ENCODE results near the gene DCTD.

DCTD gene

GRCh38 chr4:182869697-182870096 is 47.5 kb downstream of the DCTD start:
- no peak for TF ChIP-seq CTCF (conservative IDR thresholded peaks at IDR 0.05)
- H3K27ac ChIP-seq = no peak overlapping the region

DNA sequence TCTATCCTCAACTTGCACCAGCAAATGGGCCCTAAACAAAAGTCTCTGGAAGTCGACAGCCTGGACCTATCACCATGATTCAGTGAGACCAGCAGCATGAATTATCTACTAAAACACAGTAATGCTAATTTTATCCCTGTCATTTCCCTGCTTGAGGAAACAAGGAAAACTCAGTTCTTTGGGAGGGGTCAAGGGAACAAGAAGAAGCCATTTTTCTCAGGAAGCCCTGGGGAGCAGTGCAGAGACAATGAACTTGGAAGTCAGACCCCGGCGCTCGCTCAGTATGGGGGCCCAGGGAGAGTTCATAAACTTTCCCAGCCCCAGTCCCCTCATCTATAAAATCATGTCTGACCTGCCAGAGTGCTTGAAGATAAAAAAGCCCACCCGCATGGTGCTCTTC is 50.4 kb downstream of the DCTD start:
- H3K27ac ChIP-seq = no peak overlapping the region
- TF ChIP-seq CTCF (conservative IDR thresholded peaks at IDR 0.05) = no peak

GRCh38 chr4:182863501-182863900 is 53.7 kb downstream of the DCTD start:
- TF ChIP-seq CTCF (conservative IDR thresholded peaks at IDR 0.05) = no peak
- H3K27ac ChIP-seq = no peak overlapping the region

- TF ChIP-seq CTCF (conservative IDR thresholded peaks at IDR 0.05) = no peak
- H3K27ac ChIP-seq = peak overlapping the region; percentile 44
Measured at GRCh38 chr4:182862921-182863320, 54.3 kb downstream of the DCTD start.

- peak overlapping the region; percentile 44 for H3K27ac ChIP-seq
- TF ChIP-seq CTCF (conservative IDR thresholded peaks at IDR 0.05) = 0 out of 2 replicates have a peak, but pooled peaks have one; percentile 5
Measured at GRCh38 chr4:182862141-182862875, 54.9 kb downstream of the DCTD start.

DNA sequence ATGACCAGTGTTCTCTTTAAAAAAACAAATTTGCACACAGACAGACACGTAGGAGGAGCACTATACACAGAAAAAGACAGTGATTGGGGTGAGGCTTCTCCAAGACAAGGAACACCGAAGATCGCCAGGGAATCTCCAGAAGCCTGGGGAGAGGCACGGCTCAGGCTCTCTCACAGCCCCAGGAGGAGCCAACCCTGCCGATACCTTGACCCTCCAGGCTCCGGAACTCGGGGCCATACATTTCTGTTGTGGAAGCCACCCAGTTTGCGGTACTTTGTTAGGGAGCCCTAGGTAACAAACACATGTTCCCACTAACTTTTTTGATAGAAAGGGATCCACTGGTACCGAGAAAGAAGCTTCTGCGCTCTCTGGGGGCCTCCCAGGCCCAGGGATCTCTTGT is 55.8 kb downstream of the DCTD start:
- no peak overlapping the region for H3K27ac ChIP-seq
- TF ChIP-seq CTCF (conservative IDR thresholded peaks at IDR 0.05) = no peak

DNA sequence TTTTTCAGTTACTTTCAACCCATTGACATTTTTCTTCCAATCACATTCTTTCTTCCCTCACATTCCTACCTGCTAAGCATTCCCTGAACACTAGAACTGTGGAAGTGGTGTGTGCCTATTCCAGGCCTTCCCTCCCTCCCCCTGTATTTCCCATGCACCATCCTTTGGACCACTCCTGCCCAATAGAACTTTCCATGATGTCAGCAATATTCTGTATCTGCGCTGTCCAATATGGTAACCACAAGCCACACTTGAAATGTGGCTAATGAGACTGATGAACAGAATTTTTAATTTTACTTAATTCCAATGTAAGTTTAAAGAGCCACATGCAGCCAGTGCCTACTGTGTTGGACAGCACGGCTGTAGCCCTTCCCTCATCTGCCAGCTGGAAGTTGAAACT is 57.5 kb downstream of the DCTD start:
- TF ChIP-seq CTCF (conservative IDR thresholded peaks at IDR 0.05) = no peak
- H3K27ac ChIP-seq = no peak overlapping the region

Measured in VCaP (cell line).